ENCODE results near the gene SLC25A33. TPM values are rescaled to one million over a fixed set of nuclear protein-coding genes. Genes with fewer than 3 reads are reported as not detected.

Gene SLC25A33
- total RNA-seq, 1 experiment from 2014 or later: 14.1 TPM

- Histone ChIP-seq H3K36me3 (ENCODE audit: insufficient read depth, low read length, poor library complexity, severe bottlenecking) (peaks cover 48% of the 10 kb centered on the region), H3K27me3 (replicated peaks; ENCODE audit: insufficient read depth, low read depth, low read length, poor library complexity) (no peaks in the 10 kb centered on the region), H3K4me1 (ENCODE audit: insufficient read depth, low read length, poor library complexity, severe bottlenecking) (no peaks in the 10 kb centered on the region), H3K9me3 (ENCODE audit: low read depth, low read length, poor library complexity, severe bottlenecking) (no peaks in the 10 kb centered on the region), H3K27ac (ENCODE audit: low read depth, low read length, poor library complexity, severe bottlenecking) (no peak overlapping the region), H3K4me3 (ENCODE audit: low read depth, low read length, poor library complexity, severe bottlenecking) (no peak overlapping the region)
- BruUV-seq (replicated peaks): no TSS peak
- DNase-seq (ENCODE audit: low spot score): no peak
- ChIA-PET CTCF (no interaction called here), POLR2A (ENCODE audit: low non-redundant PET) (no interaction called here)
- TF ChIP-seq, protein P1, sequence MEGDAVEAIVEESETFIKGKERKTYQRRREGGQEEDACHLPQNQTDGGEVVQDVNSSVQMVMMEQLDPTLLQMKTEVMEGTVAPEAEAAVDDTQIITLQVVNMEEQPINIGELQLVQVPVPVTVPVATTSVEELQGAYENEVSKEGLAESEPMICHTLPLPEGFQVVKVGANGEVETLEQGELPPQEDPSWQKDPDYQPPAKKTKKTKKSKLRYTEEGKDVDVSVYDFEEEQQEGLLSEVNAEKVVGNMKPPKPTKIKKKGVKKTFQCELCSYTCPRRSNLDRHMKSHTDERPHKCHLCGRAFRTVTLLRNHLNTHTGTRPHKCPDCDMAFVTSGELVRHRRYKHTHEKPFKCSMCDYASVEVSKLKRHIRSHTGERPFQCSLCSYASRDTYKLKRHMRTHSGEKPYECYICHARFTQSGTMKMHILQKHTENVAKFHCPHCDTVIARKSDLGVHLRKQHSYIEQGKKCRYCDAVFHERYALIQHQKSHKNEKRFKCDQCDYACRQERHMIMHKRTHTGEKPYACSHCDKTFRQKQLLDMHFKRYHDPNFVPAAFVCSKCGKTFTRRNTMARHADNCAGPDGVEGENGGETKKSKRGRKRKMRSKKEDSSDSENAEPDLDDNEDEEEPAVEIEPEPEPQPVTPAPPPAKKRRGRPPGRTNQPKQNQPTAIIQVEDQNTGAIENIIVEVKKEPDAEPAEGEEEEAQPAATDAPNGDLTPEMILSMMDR (conservative IDR thresholded peaks at IDR 0.05; ENCODE audit: low read depth, low read length): no peak
- TF ChIP-seq EZH2 (IDR thresholded peaks at IDR 0.05; ENCODE audit: borderline replicate concordance, low read depth, low read length, poor library complexity, severe bottlenecking): no peak
- intact Hi-C loops (cut with micrococcal nuclease; ENCODE audit: unreplicated experiment): no loop called here
These were observed 41.7 kb downstream of the SLC25A33 start for GRCh38 chr1:9580942-9581341.

- BruUV-seq (replicated peaks): no TSS peak
- no peak for TF ChIP-seq EZH2 (IDR thresholded peaks at IDR 0.05; ENCODE audit: borderline replicate concordance, low read depth, low read length, poor library complexity, severe bottlenecking)
- TF ChIP-seq, protein P1 (conservative IDR thresholded peaks at IDR 0.05; ENCODE audit: low read depth, low read length): no peak
- intact Hi-C loops (cut with micrococcal nuclease; ENCODE audit: unreplicated experiment): no loop called here
- Histone ChIP-seq H3K27ac (ENCODE audit: low read depth, low read length, poor library complexity, severe bottlenecking) (no peak overlapping the region), H3K4me1 (ENCODE audit: insufficient read depth, low read length, poor library complexity, severe bottlenecking) (peaks cover 14% of the 10 kb centered on the region), H3K9me3 (ENCODE audit: low read depth, low read length, poor library complexity, severe bottlenecking) (no peaks in the 10 kb centered on the region), H3K36me3 (ENCODE audit: insufficient read depth, low read length, poor library complexity, severe bottlenecking) (peaks cover 20% of the 10 kb centered on the region), H3K27me3 (replicated peaks; ENCODE audit: insufficient read depth, low read depth, low read length, poor library complexity) (no peaks in the 10 kb centered on the region), H3K4me3 (ENCODE audit: low read depth, low read length, poor library complexity, severe bottlenecking) (no peak overlapping the region)
- no peak for DNase-seq (ENCODE audit: low spot score)
- ChIA-PET POLR2A (ENCODE audit: low non-redundant PET) (interaction anchor here (0.6 kb wide), 1 partner anchor 450 kb away, joined by 11 read pairs; no protein-coding TSS in a partner anchor), CTCF (no interaction called here)
These were observed 47.0 kb downstream of the SLC25A33 start for GRCh38 chr1:9586147-9586766.

DNA sequence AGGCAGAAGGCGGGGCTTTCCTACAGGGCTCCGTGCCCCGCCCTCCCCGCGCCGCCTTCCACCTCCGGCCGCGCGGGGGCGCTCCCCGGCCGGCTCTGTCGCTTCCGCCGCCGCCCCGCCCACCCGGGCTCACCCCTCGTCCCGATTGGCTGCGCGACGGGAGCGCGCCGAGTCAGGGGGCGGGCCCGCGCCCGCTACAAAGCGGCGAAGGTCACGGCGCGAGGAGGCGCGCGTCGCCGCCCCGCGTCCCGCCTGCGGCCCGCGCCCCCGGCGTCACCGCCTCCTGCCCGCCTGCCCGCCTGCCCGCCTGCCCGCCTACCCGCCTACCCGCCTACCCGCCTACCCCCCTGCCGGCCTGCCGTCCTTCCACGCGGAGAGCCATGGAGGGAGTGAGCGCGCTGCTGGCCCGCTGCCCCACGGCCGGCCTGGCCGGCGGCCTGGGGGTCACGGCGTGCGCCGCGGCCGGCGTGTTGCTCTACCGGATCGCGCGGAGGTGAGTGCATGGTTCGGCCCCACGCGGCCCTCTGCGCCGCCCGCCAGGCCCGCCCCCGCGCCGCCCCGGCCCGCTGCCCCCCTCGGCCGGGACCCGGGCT, 49.4 kb downstream of the SLC25A33 start, which contains the start of gene TMEM201:
Gene TMEM201, plus strand, starts transcription at position 361 of the 593 bp plus-strand sequence. Its CDS starts 20 bp downstream, at position 381.
- no peaks in the 10 kb centered on the region for H3K27me3 ChIP-seq (replicated peaks; ENCODE audit: insufficient read depth, low read depth, low read length, poor library complexity)
- DNase-seq (ENCODE audit: low spot score): peak; percentile 96
- no peaks in the 10 kb centered on the region for H3K9me3 ChIP-seq (ENCODE audit: low read depth, low read length, poor library complexity, severe bottlenecking)
- H3K27ac ChIP-seq (ENCODE audit: low read depth, low read length, poor library complexity, severe bottlenecking): peak within 1 kb of the TSS; percentile 83
- ChIA-PET POLR2A (ENCODE audit: low non-redundant PET) (no interaction called here), CTCF (no interaction called here)
- H3K4me1 ChIP-seq (ENCODE audit: insufficient read depth, low read length, poor library complexity, severe bottlenecking): peaks cover 37% of the 10 kb centered on the region
- no peaks in the 10 kb centered on the region for H3K36me3 ChIP-seq (ENCODE audit: insufficient read depth, low read length, poor library complexity, severe bottlenecking)
- TF ChIP-seq, protein P1 (conservative IDR thresholded peaks at IDR 0.05; ENCODE audit: low read depth, low read length): peak; percentile 65
- TF ChIP-seq EZH2 (IDR thresholded peaks at IDR 0.05; ENCODE audit: borderline replicate concordance, low read depth, low read length, poor library complexity, severe bottlenecking): no peak
- H3K4me3 ChIP-seq (ENCODE audit: low read depth, low read length, poor library complexity, severe bottlenecking): peak within 1 kb of the TSS; percentile 91
- no TSS peak for BruUV-seq (replicated peaks)
- intact Hi-C loops (cut with micrococcal nuclease; ENCODE audit: unreplicated experiment): no loop called here

Data from A673 (cell line).